Heart right ventricle (tissue), 16 donors: ENCODE results near the gene DAB1. TPM values are rescaled to one million over a fixed set of nuclear protein-coding genes. Genes with fewer than 3 reads are reported as not detected.

Experiments used
- ATAC-seq, 8 donors: fragments of 200-7000 bp; cut with Tn5 transposase; one replicate each; pipeline ENCODE4 v1.9.1; 2020; ENCODE audit warnings: mild to moderate bottlenecking in 8 of 8, moderate library complexity in 8 of 8, moderate number of reproducible peaks in 1 of 8
- DNase-seq, 2 donors: peaks; one replicate each; pipeline ENCODE4 v3.0.0-alpha.2; 2020
- H3K27ac ChIP-seq, 10 donors: fragments of 200-600 bp; sonication (generic) in 2 of 10; one replicate each; pipeline versions ENCODE4 v1.5.0 to v1.8.0; 2020 to 2022; ENCODE audit warnings: mild to moderate bottlenecking in 3 of 10
- H3K27me3 ChIP-seq, 7 donors: fragments of 200-600 bp; one replicate each; pipeline ENCODE4 v1.8.0; 2021 to 2022; ENCODE audit warnings: mild to moderate bottlenecking in 2 of 7
- H3K36me3 ChIP-seq, 9 donors: fragments of 200-600 bp; sonication (generic) in 1 of 9; one replicate each; pipeline versions ENCODE4 v1.5.0 to v1.8.0; 2020 to 2022; ENCODE audit warnings: mild to moderate bottlenecking in 2 of 9
- H3K4me1 ChIP-seq, 9 donors: fragments of 200-600 bp; sonication (generic) in 1 of 9; one replicate each; pipeline versions ENCODE4 v1.5.0 to v1.8.0; 2020 to 2022; ENCODE audit warnings: mild to moderate bottlenecking in 4 of 9
- H3K4me3 ChIP-seq, 10 donors: fragments of 200-600 bp; sonication (generic) in 2 of 10; one replicate each; pipeline versions ENCODE4 v1.5.0 to v1.8.0; 2020 to 2022; ENCODE audit warnings: mild to moderate bottlenecking in 7 of 10, moderate library complexity in 2 of 10
- H3K9me3 ChIP-seq, 11 donors: fragments of 200-600 bp in 10 of 11; sonication (generic) in 2 of 11; one replicate each; pipeline versions ENCODE4 v1.5.0 to v1.8.0; 2013 to 2022; ENCODE audit warnings: mild to moderate bottlenecking in 2 of 11, control low read depth in 1 of 11, moderate library complexity in 1 of 11
- WGBS, 2 donors: extraction: QIAGEN DNeasy Blood & Tissue Kit; methylation state at CpG; one replicate each; pipeline ENCODE4 v1.1.7; 2013; ENCODE audit warnings: inconsistent platforms in 1 of 2; 5-methylcytosine and 5-hydroxymethylcytosine counted together
- intact Hi-C, 10 donors: fragments of 100-400 bp; cut with DNase I; formaldehyde crosslinking; loops; one replicate each; pipeline versions ENCODE4 v1.11.1 to v1.14.2; 2022
- polyA plus RNA-seq, 2 donors: library from polyadenylated mRNA; stranded (reverse); fragments of 200-250 nt; gene quantifications; one replicate each; pipeline ENCODE4 v1.2.3, GENCODE V29; 2013
- total RNA-seq, 10 donors: library from RNA; stranded (reverse); fragmentation: NEBNext Ultra II Directional in 3 of 10; extraction: Animal tissue kit (Norgen Biotek cat#: 25700) in 3 of 10; gene quantifications; one replicate each; pipeline versions ENCODE4 v1.2.1 to v1.2.4, GENCODE V29; 2021 to 2023
- TF ChIP-seq, protein P1 (sequence below), 9 donors: fragments of 200-600 bp; sonication (generic) in 2 of 9; IDR thresholded peaks; one replicate each; pipeline versions ENCODE4 v1.5.0 to v1.8.0; 2021 to 2022; ENCODE audit warnings: antibody characterized with exemption in 9 of 9, mild to moderate bottlenecking in 5 of 9, moderate library complexity in 1 of 9
- donor health status: Arrhythmogenic right ventricular cardiomyopathy.
- donor health status: ischemic (EF 13 %, LVEDD 7.1; RV severe dilation, severe dysfunction).
- donor health status: healthy with polysubstance abuse.
- donor health status: DM: no; HTN: yes; CAD: no.
- donor health status: DM: no; HTN: no; CAD: no.
- donor health status: ischemic (EF 25% LVEDD 6.9; RV normal size, moderate dysfunction).
- donor health status: ischemic (EF 25% LVEDD 5.7; RV mildly dilated, moderate dysfunction).
- donor health status: healthy.
- donor health status: DM: yes; HTN: yes; CAD: no.
- donor health status: Ischemic cardiomyopathy.
- donor health status: ischemic (EF 35%, LVEDD 5.7; RV mildly dilated, moderate dysfunction).
- donor health status: nonischemic (EF 11% LVEDD 7.7; RV severe dilation, severe dysfunction).
- donor health status: DM: yes; HTN: yes; CAD: no.
- donor health status: PGD.
- donor health status: ischemic (EF 29% LVEDD 5.4; RV normal size, mild dysfunction).
- donor health status: nonischemic (EF 23%, LVEDD 6.1; RV moderate dilation, normal function).

The DAB1 gene
- total and polyA plus RNA-seq, 12 donors = 0.16 to 25.5 (median 8.1) TPM

DNA sequence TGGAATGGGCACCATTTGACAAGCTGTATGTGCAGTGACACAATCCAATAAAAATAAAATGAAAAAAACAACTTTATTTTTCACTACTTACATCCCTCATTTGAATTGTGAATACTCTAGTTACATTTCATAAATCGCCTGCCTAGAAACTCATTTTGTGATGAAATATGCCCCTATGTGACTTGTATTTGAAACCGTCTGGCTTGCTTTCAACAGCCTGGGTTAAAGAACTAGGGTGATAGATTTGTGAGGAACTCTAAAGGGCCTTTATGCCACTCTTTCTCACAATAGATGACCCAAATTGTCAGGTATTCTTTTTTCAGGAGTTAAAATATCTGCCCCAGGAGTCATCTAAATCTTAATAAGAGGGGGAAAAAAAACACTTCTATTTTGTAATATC lies 137.9 kb downstream of the DAB1 start:
- ATAC-seq = no peak
- WGBS, 2 donors = 88 to 92% methylated on average over 2 of the region's 2 CpGs

DNA sequence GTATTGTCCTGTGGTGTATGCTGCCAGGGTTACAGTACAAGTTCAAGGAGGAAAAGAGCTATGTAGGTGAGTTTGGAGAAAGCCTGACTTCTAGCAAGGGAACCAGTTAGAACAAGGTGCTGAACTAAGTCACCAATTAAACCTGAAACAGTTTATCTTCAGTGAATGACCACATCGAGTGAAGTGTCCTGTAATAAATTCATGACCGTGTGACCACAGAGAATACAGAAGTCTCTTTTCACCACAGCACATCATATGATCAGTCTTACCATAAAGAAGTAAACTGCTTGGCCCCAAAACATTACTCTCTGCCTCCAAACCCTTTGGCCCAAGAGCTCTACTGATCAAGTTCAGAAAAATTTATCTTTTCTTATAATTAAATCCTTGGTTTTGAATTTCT lies 141.4 kb downstream of the DAB1 start:
- Histone ChIP-seq H3K4me1 (no peaks in the 10 kb centered on the region), H3K27ac (no peak overlapping the region), H3K36me3 (no peaks in the 10 kb centered on the region), H3K9me3 (no peaks in the 10 kb centered on the region), H3K4me3 (no peak overlapping the region), H3K27me3 (no peaks in the 10 kb centered on the region)
- WGBS, 2 donors = 69 to 87% methylated on average over 2 of the region's 2 CpGs
- ATAC-seq (no peak), DNase-seq (no peak)
- intact Hi-C loops = no loop called here
- TF ChIP-seq, protein P1, sequence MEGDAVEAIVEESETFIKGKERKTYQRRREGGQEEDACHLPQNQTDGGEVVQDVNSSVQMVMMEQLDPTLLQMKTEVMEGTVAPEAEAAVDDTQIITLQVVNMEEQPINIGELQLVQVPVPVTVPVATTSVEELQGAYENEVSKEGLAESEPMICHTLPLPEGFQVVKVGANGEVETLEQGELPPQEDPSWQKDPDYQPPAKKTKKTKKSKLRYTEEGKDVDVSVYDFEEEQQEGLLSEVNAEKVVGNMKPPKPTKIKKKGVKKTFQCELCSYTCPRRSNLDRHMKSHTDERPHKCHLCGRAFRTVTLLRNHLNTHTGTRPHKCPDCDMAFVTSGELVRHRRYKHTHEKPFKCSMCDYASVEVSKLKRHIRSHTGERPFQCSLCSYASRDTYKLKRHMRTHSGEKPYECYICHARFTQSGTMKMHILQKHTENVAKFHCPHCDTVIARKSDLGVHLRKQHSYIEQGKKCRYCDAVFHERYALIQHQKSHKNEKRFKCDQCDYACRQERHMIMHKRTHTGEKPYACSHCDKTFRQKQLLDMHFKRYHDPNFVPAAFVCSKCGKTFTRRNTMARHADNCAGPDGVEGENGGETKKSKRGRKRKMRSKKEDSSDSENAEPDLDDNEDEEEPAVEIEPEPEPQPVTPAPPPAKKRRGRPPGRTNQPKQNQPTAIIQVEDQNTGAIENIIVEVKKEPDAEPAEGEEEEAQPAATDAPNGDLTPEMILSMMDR (IDR thresholded peaks at IDR 0.05) = no peak

More for the DNA sequence above, 137.9 kb downstream of the DAB1 start:
- H3K36me3 ChIP-seq = no peaks in the 10 kb centered on the region
- intact Hi-C loops = no loop called here
- no peak overlapping the region for H3K4me3 ChIP-seq
- TF ChIP-seq, protein P1 (IDR thresholded peaks at IDR 0.05) = no peak
- H3K9me3 ChIP-seq = no peaks in the 10 kb centered on the region
- H3K4me1 ChIP-seq = no peaks in the 10 kb centered on the region
- DNase-seq = no peak
- no peak overlapping the region for H3K27ac ChIP-seq
- no peaks in the 10 kb centered on the region for H3K27me3 ChIP-seq

DNA sequence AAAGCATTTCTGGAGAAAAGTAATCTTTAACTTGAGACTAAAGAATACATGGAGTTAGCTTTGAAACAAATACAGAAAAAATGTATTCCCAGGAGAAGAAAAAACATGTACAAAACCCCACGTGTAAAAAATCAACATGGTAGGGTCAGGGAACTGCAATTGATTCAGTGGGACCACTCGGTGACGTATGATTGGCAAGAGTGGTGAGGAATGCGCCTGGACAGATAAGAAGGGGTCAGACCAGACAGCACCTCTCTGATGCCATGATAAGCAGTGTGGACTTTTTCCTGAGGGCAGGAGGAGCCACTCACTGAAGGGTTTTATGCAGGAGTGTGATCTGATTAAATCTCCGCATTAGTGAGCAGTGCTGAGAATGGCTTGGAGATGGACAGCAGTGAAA lies 142.5 kb downstream of the DAB1 start:
- Histone ChIP-seq H3K36me3 (no peaks in the 10 kb centered on the region), H3K9me3 (no peaks in the 10 kb centered on the region), H3K27me3 (no peaks in the 10 kb centered on the region), H3K4me1 (no peaks in the 10 kb centered on the region), H3K4me3 (no peak overlapping the region), H3K27ac (no peak overlapping the region)
- TF ChIP-seq, protein P1 (IDR thresholded peaks at IDR 0.05) = no peak
- intact Hi-C loops = no loop called here
- ATAC-seq = no peak
- 61 to 65% methylated on average over 5 of the region's 5 CpGs for WGBS, 2 donors
- DNase-seq = no peak

DNA sequence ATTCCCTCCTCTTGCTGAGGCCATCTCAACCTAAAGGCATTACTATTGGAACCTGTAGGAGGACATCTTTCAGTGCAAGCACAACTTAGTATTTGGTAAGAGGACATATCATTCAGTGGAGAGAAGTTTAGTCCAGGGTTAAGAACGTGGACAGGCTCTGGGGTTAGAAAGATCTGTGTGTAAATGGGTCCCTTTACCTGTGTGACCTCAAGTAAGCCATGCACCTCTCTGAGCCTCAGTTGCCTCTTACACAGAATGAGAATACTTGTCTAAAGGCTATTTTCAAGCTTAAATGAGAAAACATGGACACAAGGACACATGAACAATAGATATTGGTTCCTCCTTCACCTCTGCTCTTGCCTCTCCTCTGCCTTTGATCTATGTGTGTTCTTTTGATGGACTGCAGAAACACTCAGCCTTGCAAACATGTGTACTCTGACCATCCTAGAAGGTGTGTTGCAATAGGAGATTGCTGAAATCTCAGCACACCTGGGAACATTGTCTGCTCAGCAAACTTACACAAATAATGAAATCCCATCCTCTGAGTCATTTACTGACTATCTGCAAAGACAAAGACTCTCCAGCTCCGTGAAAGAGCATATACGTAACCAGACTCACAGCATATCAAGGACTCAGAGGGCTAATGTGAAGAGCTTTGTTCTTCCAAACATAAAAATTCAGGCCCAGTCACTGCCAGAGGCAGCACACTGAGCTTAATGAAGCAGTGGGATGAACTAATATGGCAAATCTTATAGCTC lies 143.8 kb downstream of the DAB1 start:
- DNase-seq (no peak), ATAC-seq (no peak)
- H3K27ac ChIP-seq = no peak overlapping the region
- intact Hi-C loops = no loop called here
- no peaks in the 10 kb centered on the region for H3K36me3 ChIP-seq
- TF ChIP-seq, protein P1 (IDR thresholded peaks at IDR 0.05) = no peak
- no peak overlapping the region for H3K4me3 ChIP-seq
- no peaks in the 10 kb centered on the region for H3K9me3 ChIP-seq
- no peaks in the 10 kb centered on the region for H3K4me1 ChIP-seq
- no peaks in the 10 kb centered on the region for H3K27me3 ChIP-seq
- WGBS, 2 donors = 74 to 82% methylated on average over 3 of the region's 3 CpGs
